Measurements from ENCODE around the gene SP100.
"Not testable (repeated sequence)": the region's sequence is repeated elsewhere in the genome, so short reads cannot be mapped to it uniquely, and the experiment has no call there.

SP100 gene

GRCh38 chr2:230422149-230422548 lies 6.1 kb downstream of the SP100 start:
- no peak for DNase-seq

GRCh38 chr2:230423851-230424458 lies 8.0 kb downstream of the SP100 start:
- DNase-seq = no peak

GRCh38 chr2:230425377-230425776 lies 9.4 kb downstream of the SP100 start:
- no peak for DNase-seq

GRCh38 chr2:230429513-230429912 lies 13.5 kb downstream of the SP100 start:
- no peak for DNase-seq

- no peak for DNase-seq
These were observed 15.2 kb downstream of the SP100 start for GRCh38 chr2:230430957-230431910.

- no peak for DNase-seq
These were observed 18.8 kb downstream of the SP100 start for GRCh38 chr2:230434677-230435324.

GRCh38 chr2:230435431-230435830 lies 19.4 kb downstream of the SP100 start:
- DNase-seq = no peak

GRCh38 chr2:230439121-230439520 lies 23.1 kb downstream of the SP100 start:
- DNase-seq = not testable (repeated sequence)

GRCh38 chr2:230439590-230439989 lies 23.6 kb downstream of the SP100 start:
- no peak for DNase-seq

- DNase-seq = no peak
These were observed 25.4 kb downstream of the SP100 start for GRCh38 chr2:230441227-230441897.

GRCh38 chr2:230443541-230443940 lies 27.5 kb downstream of the SP100 start:
- no peak for DNase-seq

GRCh38 chr2:230444832-230445231 lies 28.8 kb downstream of the SP100 start:
- DNase-seq = no peak

- no peak for DNase-seq
These were observed 31.0 kb downstream of the SP100 start for GRCh38 chr2:230447036-230447435.

GRCh38 chr2:230447455-230448451 lies 31.8 kb downstream of the SP100 start:
- no peak for DNase-seq

- no peak for DNase-seq
These were observed 34.0 kb downstream of the SP100 start for GRCh38 chr2:230449901-230450467.

- no peak for DNase-seq
These were observed 37.0 kb downstream of the SP100 start for GRCh38 chr2:230453006-230453405.

- no peak for DNase-seq
These were observed 39.1 kb downstream of the SP100 start for GRCh38 chr2:230455005-230455684.

GRCh38 chr2:230457073-230457768 lies 41.2 kb downstream of the SP100 start:
- no peak for DNase-seq

- no peak for DNase-seq
These were observed 41.8 kb downstream of the SP100 start for GRCh38 chr2:230457793-230458192.

- no peak for DNase-seq
These were observed 43.2 kb downstream of the SP100 start for GRCh38 chr2:230459216-230459615.

All from NCI-H524 treated with DMSO at 0.1 percent for 48 hours (cell line).